NCI-H2081 treated with DMSO at 0.1 percent for 48 hours (cell line): Measurements from ENCODE around the gene ATP6V1A.
"Not testable (repeated sequence)": the region's sequence is repeated elsewhere in the genome, so short reads cannot be mapped to it uniquely, and the experiment has no call there.

Experiments used
- DNase-seq: peaks from one replicate; lab custom pipeline; 2025; lab: John Stamatoyannopoulos, UW

The ATP6V1A gene

GRCh38 chr3:113829576-113830354 is 82.9 kb downstream of the ATP6V1A start:
- no peak for DNase-seq

- no peak for DNase-seq
These were observed 84.2 kb downstream of the ATP6V1A start for GRCh38 chr3:113831103-113831355.

- no peak for DNase-seq
These were observed 85.8 kb downstream of the ATP6V1A start for GRCh38 chr3:113832477-113833164.

- no peak for DNase-seq
These were observed 88.1 kb downstream of the ATP6V1A start for GRCh38 chr3:113834983-113835382.

- DNase-seq: peak; percentile 65
These were observed 91.9 kb downstream of the ATP6V1A start, which contains the start of gene GRAMD1C for GRCh38 chr3:113838631-113839209. TSS of gene GRAMD1C (plus strand) at chr3:113838788. CDS start at chr3:113838910, 122 bp downstream.

- DNase-seq: no peak
These were observed 92.7 kb downstream of the ATP6V1A start for GRCh38 chr3:113839551-113839950.

GRCh38 chr3:113844622-113845222 is 97.9 kb downstream of the ATP6V1A start:
- no peak for DNase-seq

- no peak for DNase-seq
These were observed 100.4 kb downstream of the ATP6V1A start for GRCh38 chr3:113847247-113847646.

GRCh38 chr3:113847664-113848461 is 101.0 kb downstream of the ATP6V1A start:
- DNase-seq: no peak

GRCh38 chr3:113849071-113849470 is 102.2 kb downstream of the ATP6V1A start:
- DNase-seq: not testable (repeated sequence)

- not testable (repeated sequence) for DNase-seq
These were observed 103.0 kb downstream of the ATP6V1A start for GRCh38 chr3:113849841-113850240.

- DNase-seq: not testable (repeated sequence)
These were observed 103.6 kb downstream of the ATP6V1A start for GRCh38 chr3:113850391-113850790.

GRCh38 chr3:113852506-113852905 is 105.7 kb downstream of the ATP6V1A start:
- DNase-seq: no peak
